Measurements from ENCODE around the gene DHH.

Gene DHH

GRCh38 chr12:49038291-49038955 lies 56.2 kb downstream of the DHH start:
- in situ Hi-C loops (cut with HindIII; ENCODE audit: low sequenced_read_pairs): no loop called here
- TF ChIP-seq, protein P1, sequence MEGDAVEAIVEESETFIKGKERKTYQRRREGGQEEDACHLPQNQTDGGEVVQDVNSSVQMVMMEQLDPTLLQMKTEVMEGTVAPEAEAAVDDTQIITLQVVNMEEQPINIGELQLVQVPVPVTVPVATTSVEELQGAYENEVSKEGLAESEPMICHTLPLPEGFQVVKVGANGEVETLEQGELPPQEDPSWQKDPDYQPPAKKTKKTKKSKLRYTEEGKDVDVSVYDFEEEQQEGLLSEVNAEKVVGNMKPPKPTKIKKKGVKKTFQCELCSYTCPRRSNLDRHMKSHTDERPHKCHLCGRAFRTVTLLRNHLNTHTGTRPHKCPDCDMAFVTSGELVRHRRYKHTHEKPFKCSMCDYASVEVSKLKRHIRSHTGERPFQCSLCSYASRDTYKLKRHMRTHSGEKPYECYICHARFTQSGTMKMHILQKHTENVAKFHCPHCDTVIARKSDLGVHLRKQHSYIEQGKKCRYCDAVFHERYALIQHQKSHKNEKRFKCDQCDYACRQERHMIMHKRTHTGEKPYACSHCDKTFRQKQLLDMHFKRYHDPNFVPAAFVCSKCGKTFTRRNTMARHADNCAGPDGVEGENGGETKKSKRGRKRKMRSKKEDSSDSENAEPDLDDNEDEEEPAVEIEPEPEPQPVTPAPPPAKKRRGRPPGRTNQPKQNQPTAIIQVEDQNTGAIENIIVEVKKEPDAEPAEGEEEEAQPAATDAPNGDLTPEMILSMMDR (IDR thresholded peaks at IDR 0.05; ENCODE audit: low read depth, low read length): no peak
- DNase-seq (ENCODE audit: low read depth, low spot score): no peak
- no peak overlapping the region for H3K4me3 ChIP-seq (ENCODE audit: low read depth, low read length)

GRCh38 chr12:49037947-49038237 lies 56.7 kb downstream of the DHH start:
- no peak for DNase-seq (ENCODE audit: low read depth, low spot score)
- no peak overlapping the region for H3K4me3 ChIP-seq (ENCODE audit: low read depth, low read length)
- in situ Hi-C loops (cut with HindIII; ENCODE audit: low sequenced_read_pairs): no loop called here
- TF ChIP-seq, protein P1 (IDR thresholded peaks at IDR 0.05; ENCODE audit: low read depth, low read length): no peak

DNA sequence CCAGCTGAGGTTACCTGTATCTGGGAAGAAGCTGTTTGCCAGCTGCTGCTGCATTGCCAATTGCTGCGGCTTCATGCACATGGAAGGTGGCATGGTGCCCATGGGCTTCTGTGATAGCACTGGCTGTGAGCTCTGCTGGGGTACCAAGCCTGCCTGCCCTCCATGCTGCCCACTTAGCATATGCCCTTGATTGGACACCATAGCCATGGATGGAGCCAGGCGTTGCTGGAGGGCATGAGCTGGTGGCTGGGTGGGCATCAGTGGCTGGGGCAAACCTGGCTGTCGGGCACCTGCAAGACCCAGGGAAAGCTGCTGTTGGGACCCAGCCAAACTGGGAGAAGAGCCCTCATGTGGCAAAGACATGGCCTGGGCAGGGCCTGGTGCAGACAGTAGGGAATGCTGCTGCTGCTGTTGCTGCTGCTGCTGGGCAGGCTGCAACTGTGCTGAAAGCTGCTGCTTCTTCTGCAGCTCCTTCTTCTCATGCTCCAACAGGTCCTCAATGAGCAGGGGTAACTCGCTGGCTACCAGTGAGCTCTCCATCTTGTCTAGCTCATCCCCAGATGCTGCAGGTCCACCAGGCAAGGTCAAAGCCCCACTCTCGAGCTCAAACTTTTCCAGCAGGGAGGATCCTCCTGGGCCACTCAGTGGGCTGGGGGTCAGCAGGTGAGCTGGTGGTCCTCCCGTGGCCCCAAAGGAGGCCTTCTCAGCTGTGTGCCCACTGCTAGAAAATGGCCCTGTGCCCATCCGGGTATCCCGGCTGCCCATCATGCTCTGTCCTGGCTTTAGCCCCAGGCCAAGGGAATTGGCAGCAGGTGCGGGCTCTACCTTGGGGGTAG lies 57.3 kb downstream of the DHH start:
- DNase-seq (ENCODE audit: low read depth, low spot score): no peak
- in situ Hi-C loops (cut with HindIII; ENCODE audit: low sequenced_read_pairs): no loop called here
- TF ChIP-seq, protein P1 (IDR thresholded peaks at IDR 0.05; ENCODE audit: low read depth, low read length): no peak
- H3K4me3 ChIP-seq (ENCODE audit: low read depth, low read length): no peak overlapping the region
